Adrenal gland (tissue), 12 donors: ENCODE results near the gene TRAPPC8. TPM values are rescaled to one million over a fixed set of nuclear protein-coding genes. Genes with fewer than 3 reads are reported as not detected.
"Not testable (repeated sequence)": the region's sequence is repeated elsewhere in the genome, so short reads cannot be mapped to it uniquely, and the experiment has no call there.

Experiments used
- DNase-seq, 7 donors: peaks; one replicate each; pipeline ENCODE4 v3.0.0-alpha.2; 2019 to 2020
- H3K27ac ChIP-seq, 5 donors: fragments of 200-600 bp; sonication (generic) in 4 of 5; 1 replicate in 3 of 5; 2 replicates in 2 of 5; pipeline versions ENCODE4 v1.5.1 to v1.8.0; 2016 to 2020; ENCODE audit warnings: mild to moderate bottlenecking in 1 of 5
- H3K27me3 ChIP-seq: fragments of 200-600 bp; 2 replicates; pipeline ENCODE4 v1.8.0; 2021
- H3K36me3 ChIP-seq, 2 donors: fragments of 200-600 bp; replicated peaks in 1 of 2; 1 replicate in 1 of 2; 2 replicates in 1 of 2; pipeline versions ENCODE4 v1.5.1 to v1.8.0; 2018 to 2022
- H3K4me1 ChIP-seq, 2 donors: fragments of 200-600 bp; replicated peaks in 1 of 2; 1 replicate in 1 of 2; 2 replicates in 1 of 2; pipeline versions ENCODE4 v1.5.1 to v1.8.0; 2018 to 2021
- H3K4me3 ChIP-seq, 4 donors: fragments of 200-600 bp; sonication (generic) in 3 of 4; one replicate each; pipeline ENCODE4 v1.5.1; 2016 to 2018
- H3K9me3 ChIP-seq, 3 donors: fragments of 200-600 bp; sonication (generic) in 1 of 3; replicated peaks in 1 of 3; 1 replicate in 2 of 3; 2 replicates in 1 of 3; pipeline versions ENCODE4 v1.5.1 to v1.8.0; 2016 to 2021
- POLR2A ChIP-seq, 2 donors: fragments of 450-650 bp; IDR thresholded peaks; one replicate each; pipeline ENCODE4 v1.6.1; 2017; ENCODE audit warnings: antibody characterized with exemption in 2 of 2, mild to moderate bottlenecking in 2 of 2, moderate library complexity in 1 of 2
- WGBS, 4 donors: extraction: QIAGEN DNeasy Blood & Tissue Kit in 2 of 4; methylation state at CpG; one replicate each; pipeline versions ENCODE4 v1.1.5 to v1.1.7; 2013 to 2017; 5-methylcytosine and 5-hydroxymethylcytosine counted together
- intact Hi-C, 2 donors: fragments of 100-400 bp; cut with DNase I; formaldehyde crosslinking; loops; one replicate each; pipeline versions ENCODE4 v1.14.1 to v1.15.0; 2022 to 2023
- polyA plus RNA-seq, 3 donors: library from polyadenylated mRNA; stranded (reverse); fragments of 200-250 nt in 2 of 3; fragments of 350-450 nt in 1 of 3; fragmentation: Illumina TruSeq in 1 of 3; extraction: RNeasy Lipid Tissue Mini Kit (QIAGEN cat#74804) in 1 of 3; gene quantifications; one replicate each; pipeline ENCODE4 v1.2.3, GENCODE V29; 2013 to 2014
- total RNA-seq, 9 donors: library from RNA; depleted of rRNA in 4 of 9; stranded (reverse); fragments of >200 nt in 4 of 9; fragments of 120-200 nt in 1 of 9; fragmentation: NEBNext Ultra II Directional in 1 of 9; extraction: Animal tissue kit (Norgen Biotek cat#: 25700) in 1 of 9; gene quantifications; one replicate each; pipeline versions ENCODE4 v1.1.0 to v1.2.4, GENCODE V29; 2013 to 2023
- TF ChIP-seq, protein P1 (sequence below), 6 experiments: fragments of 450-650 bp in 4 of 6; fragments of 200-600 bp in 2 of 6; sonication (generic) in 1 of 6; IDR thresholded peaks; 1 replicate in 5 of 6; 2 replicates in 1 of 6; pipeline versions ENCODE4 v1.5.1 to v1.8.0; 2016 to 2021; ENCODE audit warnings: antibody characterized with exemption in 6 of 6, mild to moderate bottlenecking in 2 of 6, moderate library complexity in 1 of 6
- donor health status: healthy with polysubstance abuse.
- donor health status: Bipolar disorder and iron deficiency.
- donor health status: DM: yes; HTN: yes; CAD: no.
- donor health status: DM: no; HTN: no; CAD: no.
- donor health status: DM: no; HTN: no; CAD: no.
- donor health status: DM: yes; HTN: yes; CAD: no.

Gene TRAPPC8
- total and polyA plus RNA-seq, 12 donors = 12.8 to 69.6 (median 43.1) TPM

DNA sequence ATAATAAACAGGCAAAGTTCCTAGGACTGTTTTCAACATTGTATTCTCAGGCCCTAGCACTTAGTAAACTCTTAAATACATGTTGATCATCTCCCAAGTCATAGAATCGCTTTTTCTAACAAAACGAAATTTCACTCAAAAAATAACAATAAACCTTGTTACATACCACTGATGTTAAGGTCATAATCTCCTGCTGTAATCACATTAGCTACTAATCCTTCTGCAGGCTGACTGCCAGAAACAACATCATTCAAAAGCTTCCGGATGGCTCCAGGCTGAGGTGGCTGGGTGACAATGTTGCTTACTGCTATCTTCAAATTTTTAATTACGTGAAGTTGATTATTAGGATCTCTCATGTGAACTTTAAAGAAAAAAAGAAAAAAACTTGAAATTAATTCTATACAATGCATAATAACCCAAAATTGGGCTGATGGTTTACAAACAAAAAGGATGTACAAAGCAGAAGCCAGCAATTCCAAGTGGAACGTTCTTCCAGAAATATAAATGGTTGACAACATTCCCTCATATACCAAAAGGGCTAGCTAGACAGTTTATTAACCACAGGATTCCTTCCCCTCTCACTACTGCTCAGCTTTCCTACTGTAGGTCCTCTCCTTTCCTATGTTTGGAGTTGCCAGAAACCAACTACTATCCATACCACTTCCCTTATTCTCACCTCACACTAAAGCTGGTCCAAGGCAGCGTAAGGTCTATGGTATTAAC is 11.6 kb downstream of the TRAPPC8 start:
- Histone ChIP-seq H3K4me3 (no peak overlapping the region), H3K4me1 (peaks cover 7 to 15% of the 10 kb centered on the region in 2 donors), H3K27me3 (no peaks in the 10 kb centered on the region), H3K27ac (no peak overlapping the region), H3K36me3 (peaks cover 0 to 20% of the 10 kb centered on the region in 2 donors), H3K9me3 (no peaks in the 10 kb centered on the region)
- no peak for TF ChIP-seq POLR2A (IDR thresholded peaks at IDR 0.05)
- TF ChIP-seq, protein P1, sequence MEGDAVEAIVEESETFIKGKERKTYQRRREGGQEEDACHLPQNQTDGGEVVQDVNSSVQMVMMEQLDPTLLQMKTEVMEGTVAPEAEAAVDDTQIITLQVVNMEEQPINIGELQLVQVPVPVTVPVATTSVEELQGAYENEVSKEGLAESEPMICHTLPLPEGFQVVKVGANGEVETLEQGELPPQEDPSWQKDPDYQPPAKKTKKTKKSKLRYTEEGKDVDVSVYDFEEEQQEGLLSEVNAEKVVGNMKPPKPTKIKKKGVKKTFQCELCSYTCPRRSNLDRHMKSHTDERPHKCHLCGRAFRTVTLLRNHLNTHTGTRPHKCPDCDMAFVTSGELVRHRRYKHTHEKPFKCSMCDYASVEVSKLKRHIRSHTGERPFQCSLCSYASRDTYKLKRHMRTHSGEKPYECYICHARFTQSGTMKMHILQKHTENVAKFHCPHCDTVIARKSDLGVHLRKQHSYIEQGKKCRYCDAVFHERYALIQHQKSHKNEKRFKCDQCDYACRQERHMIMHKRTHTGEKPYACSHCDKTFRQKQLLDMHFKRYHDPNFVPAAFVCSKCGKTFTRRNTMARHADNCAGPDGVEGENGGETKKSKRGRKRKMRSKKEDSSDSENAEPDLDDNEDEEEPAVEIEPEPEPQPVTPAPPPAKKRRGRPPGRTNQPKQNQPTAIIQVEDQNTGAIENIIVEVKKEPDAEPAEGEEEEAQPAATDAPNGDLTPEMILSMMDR (IDR thresholded peaks at IDR 0.05) = no peak
- DNase-seq = peak in 2 of 7 donors; percentile 23 to 29
- intact Hi-C loops = no loop called here
- 55 to 59% (median 56%) methylated on average over 6 of the region's 6 CpGs for WGBS, 4 donors

GRCh38 chr18:31929273-31929672 is 13.7 kb downstream of the TRAPPC8 start:
- H3K36me3 ChIP-seq = peaks cover 0 to 15% of the 10 kb centered on the region in 2 donors
- intact Hi-C loops = loop anchor here in 1 of 2 donors (5.0 kb wide), 1 partner anchor 163 kb away; the partner anchor contains the start of gene RNF138

GRCh38 chr18:31926988-31927387 is 15.9 kb downstream of the TRAPPC8 start:
- Histone ChIP-seq H3K4me1 (peaks cover 7 to 15% of the 10 kb centered on the region in 2 donors), H3K36me3 (peaks cover 0 to 15% of the 10 kb centered on the region in 2 donors)
- not testable (repeated sequence) for H3K27ac ChIP-seq, DNase-seq, H3K27me3 ChIP-seq, H3K9me3 ChIP-seq, H3K4me3 ChIP-seq
- intact Hi-C loops = loop anchor here in 1 of 2 donors (5.0 kb wide), 1 partner anchor 165 kb away; the partner anchor contains the start of gene RNF138
- WGBS, 4 donors = 96 to 99% (median 98%) methylated on average over 5 of the region's 5 CpGs

More at GRCh38 chr18:31929273-31929672, 13.7 kb downstream of the TRAPPC8 start:
- Histone ChIP-seq H3K4me3 (no peak overlapping the region), H3K9me3 (no peaks in the 10 kb centered on the region), H3K27ac (no peak overlapping the region), H3K27me3 (no peaks in the 10 kb centered on the region), H3K4me1 (peaks cover 7 to 15% of the 10 kb centered on the region in 2 donors)
- DNase-seq = peak in 1 of 7 donors; percentile 23
- TF ChIP-seq POLR2A (IDR thresholded peaks at IDR 0.05) = no peak
- TF ChIP-seq, protein P1 (IDR thresholded peaks at IDR 0.05) = no peak

- H3K9me3 ChIP-seq = no peaks in the 10 kb centered on the region
- WGBS, 4 donors = 92 to 97% (median 95%) methylated on average over 3 of the region's 3 CpGs
- intact Hi-C loops = no loop called here
- no peaks in the 10 kb centered on the region for H3K27me3 ChIP-seq
- no peak for DNase-seq
- H3K4me3 ChIP-seq = no peak overlapping the region
- H3K36me3 ChIP-seq = no peaks in the 10 kb centered on the region
- no peak for TF ChIP-seq POLR2A (IDR thresholded peaks at IDR 0.05)
- TF ChIP-seq, protein P1 (IDR thresholded peaks at IDR 0.05) = no peak
- no peak overlapping the region for H3K27ac ChIP-seq
- H3K4me1 ChIP-seq = no peaks in the 10 kb centered on the region
Observed at GRCh38 chr18:31920277-31920676, 22.7 kb downstream of the TRAPPC8 start.

GRCh38 chr18:31919366-31919765 is 23.6 kb downstream of the TRAPPC8 start:
- H3K4me1 ChIP-seq, H3K4me3 ChIP-seq, DNase-seq, H3K9me3 ChIP-seq, H3K27ac ChIP-seq, H3K36me3 ChIP-seq, intact Hi-C loops, H3K27me3 ChIP-seq: not testable (repeated sequence)
- 97 to 99% (median 98%) methylated on average over 5 of the region's 5 CpGs for WGBS, 4 donors
